22Rv1 (cell line): ENCODE data around the gene CMC2.

ENCODE experiments used
- H3K27ac ChIP-seq: fragments of 450-650 bp; 2 replicates; pipeline ENCODE4 v1.5.1; 2017
- ZFX ChIP-seq: fragments of 450-650 bp; IDR thresholded peaks from 2 replicates; pipeline ENCODE4 v1.6.1; 2017; ENCODE audit warnings: antibody characterized with exemption, borderline replicate concordance
- TF ChIP-seq, protein P1 (sequence below): fragments of 450-650 bp; IDR thresholded peaks from 2 replicates; pipeline ENCODE4 v1.5.1; 2017; ENCODE audit warnings: mild to moderate bottlenecking

The CMC2 gene

DNA sequence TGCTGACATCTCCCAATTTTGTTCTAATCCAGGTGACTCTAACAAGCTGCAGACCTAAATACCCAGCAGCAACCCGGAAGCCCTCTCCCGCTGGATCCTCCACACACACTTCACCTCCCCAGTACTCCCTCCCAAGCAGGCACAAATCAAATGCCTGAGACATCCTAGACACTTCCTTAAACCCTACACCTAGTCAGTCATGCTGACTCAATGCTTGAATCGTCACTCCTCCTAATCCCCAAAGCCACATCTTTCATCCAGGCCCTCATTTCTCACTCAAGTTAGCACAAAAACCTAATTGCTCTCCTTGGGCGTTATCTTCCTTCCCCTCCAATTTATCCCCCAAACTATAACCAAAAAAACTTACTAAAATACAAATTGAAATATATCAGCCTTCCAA lies 32.7 kb downstream of the CMC2 start:
- peak overlapping the region; percentile 33 for H3K27ac ChIP-seq
- TF ChIP-seq, protein P1, sequence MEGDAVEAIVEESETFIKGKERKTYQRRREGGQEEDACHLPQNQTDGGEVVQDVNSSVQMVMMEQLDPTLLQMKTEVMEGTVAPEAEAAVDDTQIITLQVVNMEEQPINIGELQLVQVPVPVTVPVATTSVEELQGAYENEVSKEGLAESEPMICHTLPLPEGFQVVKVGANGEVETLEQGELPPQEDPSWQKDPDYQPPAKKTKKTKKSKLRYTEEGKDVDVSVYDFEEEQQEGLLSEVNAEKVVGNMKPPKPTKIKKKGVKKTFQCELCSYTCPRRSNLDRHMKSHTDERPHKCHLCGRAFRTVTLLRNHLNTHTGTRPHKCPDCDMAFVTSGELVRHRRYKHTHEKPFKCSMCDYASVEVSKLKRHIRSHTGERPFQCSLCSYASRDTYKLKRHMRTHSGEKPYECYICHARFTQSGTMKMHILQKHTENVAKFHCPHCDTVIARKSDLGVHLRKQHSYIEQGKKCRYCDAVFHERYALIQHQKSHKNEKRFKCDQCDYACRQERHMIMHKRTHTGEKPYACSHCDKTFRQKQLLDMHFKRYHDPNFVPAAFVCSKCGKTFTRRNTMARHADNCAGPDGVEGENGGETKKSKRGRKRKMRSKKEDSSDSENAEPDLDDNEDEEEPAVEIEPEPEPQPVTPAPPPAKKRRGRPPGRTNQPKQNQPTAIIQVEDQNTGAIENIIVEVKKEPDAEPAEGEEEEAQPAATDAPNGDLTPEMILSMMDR, result no peak
- no peak for TF ChIP-seq ZFX

DNA sequence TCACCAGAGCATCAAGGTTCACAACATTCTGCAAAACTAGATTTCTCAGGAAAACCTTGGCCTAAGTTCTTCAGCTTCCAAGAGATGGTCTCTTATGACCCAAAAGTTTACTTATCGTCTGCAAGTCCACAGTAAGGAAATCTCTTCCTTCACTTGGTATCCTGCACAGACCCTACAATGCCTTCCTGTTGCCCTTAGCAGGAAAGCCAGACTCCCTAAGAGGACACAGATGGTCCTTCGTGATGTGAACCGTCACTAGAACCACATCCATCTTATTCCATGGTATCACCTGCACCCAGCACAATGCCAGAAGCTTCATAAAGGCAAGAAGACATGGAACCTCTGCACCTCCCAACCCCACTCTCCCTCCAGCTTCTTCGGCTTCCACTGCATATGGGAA lies 34.1 kb downstream of the CMC2 start:
- H3K27ac ChIP-seq, result peak overlapping the region; percentile 33
- TF ChIP-seq, protein P1, result no peak
- no peak for TF ChIP-seq ZFX

DNA sequence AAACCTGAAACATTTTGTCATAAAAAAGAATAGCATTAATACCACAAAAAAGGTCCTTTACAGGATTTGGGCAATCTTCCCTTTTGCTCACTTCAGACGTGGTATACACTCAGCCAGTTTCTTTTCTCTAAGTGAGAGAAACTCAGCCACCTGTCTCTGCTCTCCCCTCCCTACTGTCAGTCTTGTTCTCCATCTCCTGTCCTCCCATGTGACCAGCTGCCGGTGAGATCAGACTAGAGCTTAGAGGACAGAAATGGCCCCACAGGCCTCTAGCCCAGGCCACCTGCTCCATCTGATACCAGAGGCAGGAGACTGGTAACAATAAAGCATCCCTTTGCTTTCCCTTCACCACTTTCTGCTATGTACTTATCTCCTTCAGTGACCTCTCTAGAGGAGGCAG lies 34.9 kb downstream of the CMC2 start:
- no peak for TF ChIP-seq ZFX
- TF ChIP-seq, protein P1, result no peak
- H3K27ac ChIP-seq, result peak overlapping the region; percentile 33

DNA sequence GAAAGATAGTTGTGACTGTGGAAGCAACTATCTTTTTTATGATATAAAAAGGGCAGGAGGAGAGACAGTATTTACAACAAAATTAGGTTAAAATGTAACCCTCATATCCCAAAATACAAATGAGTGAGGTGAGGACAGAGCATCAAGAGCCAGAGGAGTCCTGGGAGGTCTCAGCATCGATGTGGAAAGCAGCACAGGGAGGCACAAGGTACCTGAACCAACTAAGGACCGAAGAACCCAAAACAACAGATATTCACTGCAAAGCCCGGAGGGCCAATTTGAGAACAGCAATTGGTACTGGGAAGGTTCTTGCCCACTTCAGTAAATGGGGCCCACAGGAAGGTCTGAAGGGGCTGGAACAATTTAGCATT lies 37.6 kb downstream of the CMC2 start:
- TF ChIP-seq, protein P1, result no peak
- no peak for TF ChIP-seq ZFX
- H3K27ac ChIP-seq, result peak overlapping the region; percentile 59

DNA sequence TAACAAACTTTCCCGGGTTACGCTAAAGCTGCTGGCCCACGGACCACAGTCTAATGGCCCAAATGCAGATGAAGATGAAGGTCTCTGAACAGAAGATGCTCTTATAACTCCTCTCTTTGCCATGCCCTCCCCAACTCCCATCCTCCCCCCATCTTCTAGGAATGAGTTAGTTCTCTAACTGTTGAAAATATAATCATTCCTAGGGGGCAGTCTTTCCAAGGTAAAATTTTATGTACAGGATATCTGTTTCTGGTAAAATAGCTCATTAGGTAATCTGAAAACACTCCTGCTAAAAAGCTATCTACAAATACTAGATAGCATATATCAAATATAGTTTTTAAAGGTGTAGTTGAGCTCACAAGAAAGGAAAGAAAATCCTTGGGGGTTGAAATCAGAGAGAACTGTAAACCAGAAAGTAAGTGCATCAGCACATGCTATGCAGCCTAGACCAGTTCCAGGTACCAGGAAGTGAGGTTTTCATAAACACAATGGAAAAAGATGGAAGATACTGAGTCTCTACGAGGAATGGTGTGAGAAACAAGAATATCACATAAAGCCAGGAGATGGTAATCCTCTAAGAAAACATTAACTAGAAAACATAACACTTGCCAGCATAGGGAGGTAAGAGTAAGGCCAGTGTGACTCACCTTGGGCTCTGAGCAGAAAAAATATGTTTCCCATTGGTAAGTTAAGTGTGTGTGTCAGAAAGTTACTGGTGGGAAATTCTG lies 38.1 kb downstream of the CMC2 start:
- TF ChIP-seq, protein P1, result no peak
- TF ChIP-seq ZFX, result no peak
- peak overlapping the region; percentile 59 for H3K27ac ChIP-seq

DNA sequence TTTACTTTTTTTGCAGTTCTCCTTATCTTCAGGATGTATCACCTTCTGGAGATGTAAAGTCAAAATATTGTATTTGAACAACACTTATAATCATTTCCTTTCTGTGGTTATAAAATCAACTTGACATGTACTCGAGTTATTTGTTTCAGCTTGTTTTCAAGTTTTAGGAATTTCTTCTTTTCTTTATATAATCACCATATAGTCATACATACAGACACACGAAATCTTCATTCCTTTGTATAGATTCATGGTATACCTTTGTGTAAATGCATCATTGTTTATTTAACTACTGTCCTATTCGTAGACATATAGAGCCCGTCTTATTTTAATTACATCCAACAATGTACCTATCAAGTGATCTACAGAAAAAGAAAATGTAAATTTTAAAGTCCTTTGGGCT lies 40.1 kb downstream of the CMC2 start:
- H3K27ac ChIP-seq, result no peak overlapping the region
- no peak for TF ChIP-seq ZFX
- TF ChIP-seq, protein P1, result no peak

DNA sequence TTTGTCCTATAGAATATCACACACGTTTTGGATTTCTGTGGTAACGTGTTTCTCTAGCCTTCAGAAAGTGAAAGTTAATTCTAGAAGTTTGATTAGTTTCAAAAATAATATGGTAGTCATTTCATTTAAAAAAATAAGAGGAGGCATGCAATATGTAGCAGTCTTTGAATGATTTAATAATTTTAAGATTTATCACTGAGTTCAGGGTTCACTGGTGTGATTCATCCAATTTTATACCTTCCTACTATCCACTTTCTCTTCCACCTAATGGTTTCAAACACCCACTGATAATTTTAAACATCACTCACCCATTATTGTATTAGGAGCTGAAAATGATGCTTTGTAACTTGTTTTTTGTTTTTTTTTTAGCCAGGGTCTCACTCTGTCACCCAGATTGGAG lies 42.3 kb downstream of the CMC2 start:
- TF ChIP-seq ZFX, result no peak
- TF ChIP-seq, protein P1, result no peak
- peak overlapping the region; percentile 19 for H3K27ac ChIP-seq
